Activated naive CD8-positive, alpha-beta T cell treated with anti-CD3 and anti-CD28 coated beads, Interleukin-2, amount 10 ng/mL, durations not matched to agents 7 days and 5 days (primary cell): ENCODE results near the gene OSBP2. TPM values are rescaled to one million over a fixed set of nuclear protein-coding genes. Genes with fewer than 3 reads are reported as not detected.
A peak's percentile ranks its signal among the peaks of the same experiment; 100 is the strongest.
"Not testable (repeated sequence)": the region's sequence is repeated elsewhere in the genome, so short reads cannot be mapped to it uniquely, and the experiment has no call there.

ENCODE experiments used
- ATAC-seq: fragments of 150-1000 bp; cut with Tn5 transposase; one replicate; pipeline ENCODE4 v1.10.0; 2021; ENCODE audit warnings: low read depth, moderate library complexity
- POLR2A ChIA-PET: fragments of 350-600 bp; sonication (Branson Sonifier 250); formaldehyde crosslinking; loops from one replicate; lab custom pipeline; 2021; ENCODE audit warnings: antibody characterized with exemption; lab: Charles Lee
- DNase-seq: peaks from one replicate; pipeline ENCODE4 v3.0.0; 2021
- H3K27ac Mint-ChIP-seq: one replicate; pipeline ENCODE4 v1.8.0; 2022; ENCODE audit warnings: mild to moderate bottlenecking, mixed read lengths
- H3K27me3 Mint-ChIP-seq: one replicate; pipeline ENCODE4 v1.8.0; 2022; ENCODE audit warnings: mild to moderate bottlenecking, moderate library complexity, mixed read lengths
- H3K36me3 Mint-ChIP-seq: one replicate; pipeline ENCODE4 v1.8.0; 2021; ENCODE audit warnings: mild to moderate bottlenecking, mixed read lengths
- H3K4me1 Mint-ChIP-seq: one replicate; pipeline ENCODE4 v1.8.0; 2021; ENCODE audit warnings: mixed read lengths
- H3K4me3 Mint-ChIP-seq: one replicate; pipeline ENCODE4 v1.8.0; 2022; ENCODE audit warnings: mild to moderate bottlenecking, moderate library complexity, mixed read lengths
- H3K9me3 Mint-ChIP-seq: one replicate; pipeline ENCODE4 v1.8.0; 2021; ENCODE audit warnings: mixed read lengths
- total RNA-seq, 2 experiments: library from RNA; stranded (reverse); gene quantifications; one replicate each; pipeline ENCODE4 v1.2.3, GENCODE V29; 2021

The OSBP2 gene
- total RNA-seq, 2 experiments from 2014 or later = 0.45 to 0.61 TPM

DNA sequence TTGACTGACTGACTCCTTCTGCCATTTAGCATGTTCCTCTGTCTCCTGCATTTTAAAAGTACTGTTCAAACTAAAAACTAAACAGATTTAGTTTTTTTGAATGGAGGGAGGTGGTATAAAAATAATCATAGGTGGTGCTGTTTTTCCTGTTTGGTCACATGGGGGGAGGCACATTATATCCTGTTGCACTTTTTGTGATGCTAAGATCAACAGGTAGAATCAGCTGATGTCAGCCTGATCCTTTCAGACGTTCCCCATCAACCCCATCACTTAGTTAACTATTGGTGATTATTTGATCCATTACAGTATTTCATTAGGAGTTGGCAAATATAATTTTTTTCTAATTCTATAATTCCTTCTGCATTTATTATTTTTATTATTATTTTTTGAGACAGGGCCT, 5.1 kb upstream of the OSBP2 start:
- Mint-ChIP-seq H3K9me3 (no peaks in the 10 kb centered on the region), H3K36me3 (no peaks in the 10 kb centered on the region), H3K27me3 (peaks cover 24% of the 10 kb centered on the region), H3K4me1 (peaks cover 3% of the 10 kb centered on the region), H3K4me3 (no peak overlapping the region), H3K27ac (no peak overlapping the region)
- ATAC-seq (no peak), DNase-seq (no peak)
- POLR2A ChIA-PET = no interaction called here

DNA sequence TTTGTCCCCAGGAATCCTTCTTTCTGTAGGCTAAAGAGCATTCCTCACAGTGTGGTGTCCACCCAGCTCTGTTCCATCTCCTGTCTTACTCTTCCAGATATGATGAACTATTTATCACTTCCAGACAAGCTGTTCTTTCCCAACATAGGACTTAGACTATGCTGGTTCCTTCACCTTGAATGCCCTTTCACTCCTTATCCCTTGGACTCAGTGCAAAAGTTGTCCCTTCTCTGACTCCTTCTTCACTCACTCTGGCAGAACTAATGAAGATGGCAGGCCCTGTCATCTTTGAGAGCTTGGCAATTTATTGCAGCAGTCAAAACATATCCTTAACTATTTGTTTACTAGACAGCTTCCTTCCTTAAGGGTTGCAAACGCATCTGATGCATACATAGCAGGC, 3.5 kb upstream of the OSBP2 start:
- Mint-ChIP-seq H3K27me3 (peaks cover 36% of the 10 kb centered on the region), H3K9me3 (no peaks in the 10 kb centered on the region), H3K36me3 (no peaks in the 10 kb centered on the region), H3K27ac (no peak overlapping the region), H3K4me3 (no peak overlapping the region), H3K4me1 (peaks cover 3% of the 10 kb centered on the region)
- ATAC-seq (no peak), DNase-seq (no peak)
- POLR2A ChIA-PET = no interaction called here

DNA sequence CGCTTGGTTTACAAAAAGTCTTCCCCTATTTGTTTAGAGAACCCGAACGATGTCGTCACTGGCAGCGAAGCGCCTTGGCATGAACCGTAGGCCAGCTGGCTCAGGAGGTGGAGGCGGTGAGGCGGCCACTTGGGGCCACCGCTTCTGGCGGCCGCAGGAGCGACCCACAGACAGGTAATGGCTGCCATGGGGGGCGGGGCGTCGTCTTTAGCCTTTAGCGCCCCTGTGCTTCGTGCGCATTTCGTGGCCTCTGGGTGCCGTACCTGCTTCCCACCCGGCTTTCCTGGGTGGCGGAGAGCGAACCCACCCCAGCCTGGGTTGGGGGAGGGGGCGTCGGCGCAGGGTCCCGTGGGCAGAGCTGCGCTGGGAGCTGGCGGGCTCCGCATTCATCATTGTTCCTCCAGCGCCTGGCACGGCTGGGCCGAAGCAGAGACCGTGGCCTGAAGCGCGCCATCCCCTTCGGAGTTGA, 469 bp upstream of the OSBP2 start:
- Mint-ChIP-seq H3K27ac (no peak overlapping the region), H3K9me3 (no peaks in the 10 kb centered on the region), H3K27me3 (peaks cover 44% of the 10 kb centered on the region), H3K4me3 (peak overlapping the region; percentile 90), H3K4me1 (peaks cover 3% of the 10 kb centered on the region), H3K36me3 (no peaks in the 10 kb centered on the region)
- POLR2A ChIA-PET = interaction anchor here (0.6 kb wide), 1 partner anchor 45 kb away, joined by 3 read pairs; no protein-coding TSS in a partner anchor
- ATAC-seq (peak; percentile 68), DNase-seq (peak; percentile 62)

DNA sequence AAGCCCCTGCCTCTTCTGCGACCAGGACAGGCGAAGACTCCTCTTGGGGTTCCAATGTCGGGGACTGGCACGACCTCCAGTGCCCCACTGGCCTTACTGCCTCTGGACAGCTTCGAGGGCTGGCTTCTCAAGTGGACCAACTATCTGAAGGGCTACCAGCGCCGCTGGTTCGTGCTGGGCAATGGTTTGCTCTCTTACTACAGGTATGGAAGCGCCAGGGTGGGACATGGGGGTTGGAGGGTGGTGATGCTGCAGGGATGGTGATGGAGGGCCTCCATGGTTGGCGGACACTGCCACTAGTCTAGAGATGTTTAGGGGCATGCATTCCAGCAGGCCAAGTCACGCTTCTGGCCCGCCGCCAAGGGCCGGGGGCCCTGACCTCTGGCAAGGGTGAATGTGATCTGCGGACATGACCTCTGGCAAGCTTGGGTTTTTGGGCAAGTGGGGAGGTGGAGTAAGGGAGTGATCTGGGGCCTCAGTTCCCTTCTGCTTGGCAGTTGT, 727 bp downstream of the OSBP2 start:
- peaks cover 46% of the 10 kb centered on the region for H3K27me3 Mint-ChIP-seq
- POLR2A ChIA-PET = no interaction called here
- ATAC-seq (no peak), DNase-seq (peak; percentile 27)
- no peaks in the 10 kb centered on the region for H3K36me3 Mint-ChIP-seq
- H3K4me3 Mint-ChIP-seq = peak overlapping the region; percentile 31
- no peaks in the 10 kb centered on the region for H3K9me3 Mint-ChIP-seq
- no peak overlapping the region for H3K27ac Mint-ChIP-seq
- peaks cover 3% of the 10 kb centered on the region for H3K4me1 Mint-ChIP-seq

DNA sequence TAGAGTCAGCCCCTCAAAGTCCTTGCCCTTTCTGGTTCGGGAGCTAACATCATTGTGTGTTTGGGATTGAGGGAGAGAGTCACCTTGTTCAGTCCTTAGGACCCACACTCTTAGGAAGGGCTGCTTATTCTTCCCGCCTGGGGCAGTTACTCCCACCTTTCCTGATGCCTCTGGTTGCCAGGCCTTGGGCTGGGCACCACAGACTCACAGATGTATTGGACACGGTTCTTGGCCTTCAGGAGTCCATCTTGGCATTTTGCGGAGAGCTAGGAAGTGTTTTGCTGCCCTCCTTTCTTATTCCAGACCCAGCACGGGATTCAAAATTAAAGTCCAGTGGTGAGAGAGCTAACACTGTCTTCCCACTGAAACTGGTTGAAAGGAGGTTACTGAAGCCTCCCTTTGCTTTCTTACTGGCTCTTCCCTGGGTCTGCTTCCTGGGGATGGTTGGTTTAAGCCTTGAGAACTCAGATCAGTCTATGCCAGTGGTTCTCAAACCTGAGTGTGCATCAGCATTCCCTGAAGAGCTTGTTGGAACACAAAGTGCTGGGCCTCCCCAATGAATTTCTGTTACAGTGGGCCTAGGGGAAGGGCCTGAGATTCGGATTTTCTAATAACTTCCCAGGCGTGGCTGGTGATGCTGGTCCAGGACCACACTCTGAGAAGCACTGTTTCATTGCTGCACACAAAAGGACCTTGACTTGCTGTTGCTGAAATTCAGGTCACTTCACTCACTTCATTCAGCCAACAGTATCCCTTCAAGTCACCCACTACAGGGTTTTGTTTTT, 1.4 kb downstream of the OSBP2 start:
- no peak for ATAC-seq
- Mint-ChIP-seq H3K4me1 (peaks cover 3% of the 10 kb centered on the region), H3K27me3 (peaks cover 46% of the 10 kb centered on the region), H3K9me3 (no peaks in the 10 kb centered on the region), H3K27ac (no peak overlapping the region), H3K36me3 (no peaks in the 10 kb centered on the region), H3K4me3 (peak overlapping the region; percentile 31)
- POLR2A ChIA-PET = no interaction called here
- no peak for DNase-seq

DNA sequence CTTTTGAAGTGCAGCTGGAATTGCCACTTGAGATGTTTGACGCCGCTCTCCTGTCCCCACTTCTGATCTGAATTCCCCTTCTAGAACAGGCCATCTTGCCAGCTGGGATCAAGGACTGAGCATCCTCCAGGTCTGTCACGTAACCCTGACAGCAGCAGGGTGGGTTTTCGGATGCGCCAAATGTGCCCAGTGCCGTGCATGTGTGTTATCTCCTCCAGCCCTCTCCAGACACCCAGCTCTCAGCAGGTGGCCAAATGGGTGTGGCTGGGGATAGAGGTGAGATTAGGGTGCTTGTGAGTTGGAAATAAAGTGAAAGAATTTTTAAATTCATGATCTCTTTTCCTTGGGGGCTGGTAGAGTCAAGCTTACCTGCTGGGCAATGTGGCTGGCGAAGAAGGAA, 3.3 kb downstream of the OSBP2 start:
- Mint-ChIP-seq H3K27ac (no peak overlapping the region), H3K9me3 (no peaks in the 10 kb centered on the region), H3K27me3 (peaks cover 39% of the 10 kb centered on the region), H3K4me3 (no peak overlapping the region), H3K4me1 (peaks cover 3% of the 10 kb centered on the region), H3K36me3 (no peaks in the 10 kb centered on the region)
- DNase-seq = no peak
- ATAC-seq = no peak
- POLR2A ChIA-PET = no interaction called here

DNA sequence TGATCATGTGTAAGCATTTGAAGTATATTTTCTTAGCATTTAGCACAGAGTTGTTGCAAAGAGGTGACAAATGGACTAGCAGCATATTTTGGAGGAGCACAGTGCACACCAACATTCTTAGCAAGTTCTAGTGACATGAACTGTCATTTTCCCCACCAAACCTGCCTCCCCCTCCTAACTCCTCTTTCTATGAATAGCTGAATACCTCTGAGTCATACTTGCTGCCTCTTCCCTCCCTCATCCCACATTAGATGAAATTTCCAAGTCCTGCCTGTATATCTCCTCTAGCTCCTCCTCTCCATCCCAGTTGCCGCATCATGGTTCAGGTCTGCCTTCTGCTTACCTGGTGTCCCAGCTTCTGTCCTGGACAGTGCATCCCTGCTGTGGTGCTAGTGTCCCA, 7.2 kb downstream of the OSBP2 start:
- no peaks in the 10 kb centered on the region for H3K36me3 Mint-ChIP-seq
- no peak for ATAC-seq
- H3K27ac Mint-ChIP-seq = no peak overlapping the region
- H3K4me3 Mint-ChIP-seq = no peak overlapping the region
- POLR2A ChIA-PET = interaction anchor here (1.1 kb wide), 1 partner anchor 16 kb away, joined by 3 read pairs; no protein-coding TSS in a partner anchor
- no peak for DNase-seq
- H3K27me3 Mint-ChIP-seq = peaks cover 15% of the 10 kb centered on the region
- H3K4me1 Mint-ChIP-seq = peaks cover 10% of the 10 kb centered on the region
- no peaks in the 10 kb centered on the region for H3K9me3 Mint-ChIP-seq

DNA sequence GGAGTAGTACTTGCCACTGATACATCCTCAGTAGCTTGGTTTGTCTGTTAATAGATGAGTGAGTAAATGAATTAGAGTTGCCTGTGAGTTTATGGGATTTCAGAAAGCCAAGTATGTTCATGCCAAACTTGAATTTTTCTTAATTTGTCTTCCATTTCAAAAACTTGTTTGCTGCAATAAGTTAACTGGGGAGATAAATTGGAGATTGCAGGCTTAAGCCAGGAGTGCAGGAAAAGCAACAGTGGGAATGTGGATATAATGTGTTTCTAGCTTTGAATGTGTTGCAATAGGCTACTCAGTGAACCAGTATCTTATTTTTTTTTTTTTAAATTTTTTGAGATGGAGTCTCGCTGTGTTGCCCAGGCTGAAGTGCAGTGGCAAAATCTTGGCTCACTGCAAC, 8.2 kb downstream of the OSBP2 start:
- Mint-ChIP-seq H3K4me3 (no peak overlapping the region), H3K27me3 (peaks cover 7% of the 10 kb centered on the region), H3K4me1 (peaks cover 10% of the 10 kb centered on the region), H3K27ac (no peak overlapping the region), H3K36me3 (no peaks in the 10 kb centered on the region), H3K9me3 (no peaks in the 10 kb centered on the region)
- ATAC-seq = no peak
- POLR2A ChIA-PET = interaction anchor here (1.1 kb wide), 1 partner anchor 17 kb away, joined by 3 read pairs; no protein-coding TSS in a partner anchor
- no peak for DNase-seq

DNA sequence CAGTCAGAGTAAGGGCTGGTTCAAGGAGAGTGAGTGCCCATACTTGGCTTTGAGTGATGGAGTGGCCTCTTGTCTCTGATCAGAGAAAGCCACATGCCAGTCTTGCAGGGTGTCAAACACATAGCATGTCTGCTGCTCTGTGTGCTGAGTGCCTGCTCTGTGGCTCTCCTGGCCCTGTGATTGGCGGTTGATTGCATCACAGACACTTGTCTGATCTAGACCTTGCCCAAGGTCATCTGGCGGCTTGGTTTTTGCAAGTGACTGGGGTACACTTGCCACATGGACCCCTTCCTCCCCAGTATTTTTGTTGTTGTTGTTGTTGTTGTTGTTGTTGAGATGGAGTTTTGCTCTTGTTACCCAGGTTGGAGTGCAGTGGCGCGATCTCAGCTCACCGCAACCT, 10.3 kb downstream of the OSBP2 start:
- H3K4me1 Mint-ChIP-seq = peaks cover 10% of the 10 kb centered on the region
- H3K4me3 Mint-ChIP-seq = no peak overlapping the region
- no peak overlapping the region for H3K27ac Mint-ChIP-seq
- POLR2A ChIA-PET = no interaction called here
- DNase-seq (no peak), ATAC-seq (no peak)
- H3K9me3 Mint-ChIP-seq = no peaks in the 10 kb centered on the region
- H3K36me3 Mint-ChIP-seq = no peaks in the 10 kb centered on the region
- peaks cover 5% of the 10 kb centered on the region for H3K27me3 Mint-ChIP-seq

DNA sequence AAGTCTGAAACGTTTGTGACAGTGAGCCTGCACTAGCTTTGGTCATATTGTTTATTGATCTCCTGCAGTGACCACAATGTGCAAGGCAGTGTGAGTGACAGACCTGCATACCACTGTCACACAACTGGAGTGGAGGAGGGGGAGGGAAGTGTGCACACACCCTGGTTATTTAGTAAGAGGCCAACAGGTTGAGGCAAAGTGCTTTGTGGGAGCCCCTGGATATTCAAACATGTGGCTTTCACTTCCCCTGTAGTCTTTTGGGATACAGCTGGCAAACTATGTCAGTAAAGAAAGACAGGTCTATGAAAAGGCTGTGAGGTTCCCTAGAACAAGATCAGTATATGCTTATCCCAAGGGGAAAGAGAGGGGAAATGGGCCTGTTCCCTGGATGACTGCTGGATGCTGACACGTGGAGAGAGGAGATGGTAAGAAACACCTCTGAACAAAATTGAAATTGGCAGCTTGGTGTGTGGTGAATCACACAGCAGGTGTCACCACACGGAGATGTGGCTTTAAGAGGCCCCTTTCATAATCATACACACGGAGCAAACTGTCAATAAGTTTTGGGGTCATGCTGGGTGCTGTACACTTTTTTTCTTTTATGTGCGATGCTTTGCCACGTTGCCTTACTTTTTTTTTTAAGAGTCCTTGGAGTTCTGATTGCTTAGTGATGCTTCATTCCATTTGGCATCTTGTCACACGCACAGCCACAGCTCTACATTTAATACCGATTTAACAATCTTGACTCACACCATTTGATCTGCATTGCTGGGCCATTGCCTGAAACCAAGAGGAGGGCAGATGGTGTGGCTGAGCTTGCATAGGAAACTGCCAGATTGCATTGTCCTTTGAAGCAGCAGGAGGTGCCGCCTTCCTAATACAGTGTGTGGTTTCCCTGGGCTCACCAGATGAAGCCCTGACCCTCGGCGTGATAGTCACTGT, 11.3 kb downstream of the OSBP2 start:
- H3K9me3 Mint-ChIP-seq = no peaks in the 10 kb centered on the region
- no peaks in the 10 kb centered on the region for H3K36me3 Mint-ChIP-seq
- H3K4me1 Mint-ChIP-seq = peaks cover 13% of the 10 kb centered on the region
- POLR2A ChIA-PET = no interaction called here
- H3K4me3 Mint-ChIP-seq = no peak overlapping the region
- H3K27ac Mint-ChIP-seq = peak overlapping the region; percentile 21
- DNase-seq (no peak), ATAC-seq (no peak)
- peaks cover 5% of the 10 kb centered on the region for H3K27me3 Mint-ChIP-seq

DNA sequence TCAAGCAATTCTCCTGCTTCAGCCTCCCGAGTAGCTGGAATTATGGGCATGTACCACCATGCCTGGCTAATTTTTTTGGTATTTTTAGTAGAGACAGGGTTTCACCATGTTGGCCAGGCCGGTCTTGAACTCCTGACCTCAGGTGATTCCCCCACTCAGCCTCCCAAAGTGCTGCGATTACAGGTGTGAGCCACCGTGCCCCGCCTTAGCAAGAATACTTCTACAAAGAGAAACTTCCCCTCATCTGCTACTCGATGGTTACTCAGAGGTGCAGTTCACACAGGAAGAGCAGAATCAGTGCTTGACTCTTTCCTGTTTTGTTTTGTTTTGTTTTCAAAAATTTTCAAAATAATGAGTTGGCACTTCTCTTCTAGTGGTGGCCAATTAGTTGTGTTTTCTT, 15.3 kb downstream of the OSBP2 start:
- H3K4me3 Mint-ChIP-seq, H3K27me3 Mint-ChIP-seq, POLR2A ChIA-PET, DNase-seq, H3K27ac Mint-ChIP-seq, ATAC-seq, H3K9me3 Mint-ChIP-seq, H3K36me3 Mint-ChIP-seq: not testable (repeated sequence)
- peaks cover 13% of the 10 kb centered on the region for H3K4me1 Mint-ChIP-seq

DNA sequence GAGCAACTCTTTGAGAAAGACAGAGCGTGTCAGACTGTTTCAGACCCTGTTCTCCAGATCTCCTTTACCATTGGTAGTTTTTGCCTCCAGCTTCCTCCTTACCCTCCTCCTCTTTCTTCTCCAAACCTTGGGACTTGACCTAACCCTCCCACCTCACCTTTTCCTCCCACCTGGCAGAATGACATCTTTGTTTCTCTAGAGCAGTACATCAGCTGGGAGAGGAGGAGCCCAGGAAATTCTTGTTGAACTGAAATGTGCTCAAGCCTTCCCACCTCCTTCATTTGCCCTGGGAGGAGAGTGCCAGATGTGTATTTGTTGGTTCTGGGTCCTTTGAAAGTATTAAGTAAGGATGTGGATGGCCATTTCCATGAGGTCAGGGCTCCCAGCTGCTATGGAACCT, 17.4 kb downstream of the OSBP2 start:
- H3K36me3 Mint-ChIP-seq = no peaks in the 10 kb centered on the region
- H3K4me3 Mint-ChIP-seq = no peak overlapping the region
- no peak for DNase-seq
- H3K27me3 Mint-ChIP-seq = no peaks in the 10 kb centered on the region
- POLR2A ChIA-PET = no interaction called here
- no peaks in the 10 kb centered on the region for H3K9me3 Mint-ChIP-seq
- ATAC-seq = no peak
- H3K4me1 Mint-ChIP-seq = peaks cover 3% of the 10 kb centered on the region
- H3K27ac Mint-ChIP-seq = no peak overlapping the region

DNA sequence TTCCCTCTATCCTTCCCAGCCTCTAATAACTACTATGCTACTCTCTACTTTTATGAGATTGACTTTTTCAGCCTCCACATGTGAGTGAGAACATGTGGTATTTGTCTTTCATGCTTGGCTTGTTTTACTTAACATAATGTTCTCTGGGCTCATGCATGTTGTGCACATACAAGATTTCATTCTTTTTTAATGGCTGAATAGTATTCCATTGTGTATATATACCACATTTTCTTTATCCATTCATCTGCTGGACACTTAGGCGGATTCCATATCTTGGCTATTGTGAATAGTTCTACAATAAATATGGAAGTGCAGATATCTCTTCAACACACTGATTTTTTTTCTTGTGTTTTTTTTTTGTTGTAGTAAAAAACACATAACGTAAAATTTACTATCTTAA, 19.4 kb downstream of the OSBP2 start:
- no peak for ATAC-seq

More for the DNA sequence above, 19.4 kb downstream of the OSBP2 start:
- no peak overlapping the region for H3K27ac Mint-ChIP-seq
- no peak for DNase-seq
- peaks cover 3% of the 10 kb centered on the region for H3K4me1 Mint-ChIP-seq
- no peak overlapping the region for H3K4me3 Mint-ChIP-seq
- POLR2A ChIA-PET = no interaction called here
- H3K9me3 Mint-ChIP-seq = no peaks in the 10 kb centered on the region
- peaks cover 2% of the 10 kb centered on the region for H3K27me3 Mint-ChIP-seq
- H3K36me3 Mint-ChIP-seq = no peaks in the 10 kb centered on the region
